ENCODE measurements around the gene ATP1A4. TPM values are rescaled to one million over a fixed set of nuclear protein-coding genes. Genes with fewer than 3 reads are reported as not detected.

The ATP1A4 gene
- total and polyA plus RNA-seq, 2 of the 13 experiments (the other 11 are each of a cell fraction or from before 2014, with no cell fraction given) = not detected

- 83% methylated on average over 14 of the region's 14 CpGs for WGBS (ENCODE audit: low lambda C conversion rate)
- in situ Hi-C loops (cut with HindIII; ENCODE audit: extremely low pct_ligation_motif_present, low pct_unique_long_range_greater_than_20kb) = no loop called here
- Histone ChIP-seq H3K4me1 (ENCODE audit: insufficient read depth, low read length) (peaks cover 25% of the 10 kb centered on the region), H3K4me3 (replicated peaks in 1 of 3; ENCODE audit: insufficient read depth in 1 of 3, low read depth in 2 of 3, low read length in 3 of 3) (no peak overlapping the region), H3K9ac (ENCODE audit: insufficient read depth, low read depth, low read length) (no peak overlapping the region), H3K4me2 (ENCODE audit: low read depth, low read length) (no peak overlapping the region), H2AFZ (ENCODE audit: low read length) (no peak overlapping the region), H4K20me1 (ENCODE audit: insufficient read depth, low read length) (no peaks in the 10 kb centered on the region), H3K27me3 (ENCODE audit: control insufficient read depth in 1 of 2, insufficient read depth in 2 of 2, low read length in 2 of 2) (peaks cover 0 to 4% of the 10 kb centered on the region in 2 experiments; a peak in 2 of 5 replicates), H3K27ac (ENCODE audit: extremely low read length, insufficient read depth, low read length) (no peak overlapping the region), H3K79me2 (ENCODE audit: insufficient read depth, low read length) (no peaks in the 10 kb centered on the region), H3K36me3 (replicated peaks in 1 of 2; ENCODE audit: control insufficient read depth in 1 of 2, insufficient read depth in 2 of 2, low read length in 2 of 2) (no peaks in the 10 kb centered on the region), H3K9me3 (ENCODE audit: low read length) (no peaks in the 10 kb centered on the region)
- ChIA-PET POLR2A (no interaction called here), CTCF (ENCODE audit: low intra/inter-chr PET ratio, low total read pairs) (no interaction called here)
- FAIRE-seq = no peak
- no TSS peak for BruUV-seq (replicated peaks)
- TF ChIP-seq ZNF580 (CRISPR knock-in tag; IDR thresholded peaks at IDR 0.05; ENCODE audit: borderline replicate concordance, low read depth) = no peak
- TF ChIP-seq ZBTB33 (CRISPR knock-in tag; IDR thresholded peaks at IDR 0.05) = no peak
- TF ChIP-seq REST (IDR thresholded peaks at IDR 0.05; ENCODE audit: borderline replicate concordance in 1 of 2, low read depth in 1 of 2, low read length in 2 of 2) = no peak
- no peak for TF ChIP-seq CENPX (CRISPR knock-in tag; IDR thresholded peaks at IDR 0.05)
- no peak for TF ChIP-seq BORCS8-MEF2B (CRISPR knock-in tag; IDR thresholded peaks at IDR 0.05)
- no peak for TF ChIP-seq HOMEZ (CRISPR knock-in tag; IDR thresholded peaks at IDR 0.05; ENCODE audit: low read depth)
- ATAC-seq = no peak
- DNase-seq (ENCODE audit: low spot score) = no peak
- intact Hi-C loops (cut with micrococcal nuclease; ENCODE audit: unreplicated experiment) = no loop called here
These were observed 5.3 kb upstream of the ATP1A4 start for GRCh38 chr1:160146107-160146506.

Measured in HepG2 (cell line).